RWPE2 (cell line): Measurements from ENCODE around the gene EZR.

Source experiments
- ATAC-seq: fragments of 200-7000 bp; cut with Tn5 transposase; 3 replicates; pipeline ENCODE4 v1.9.1; 2021; ENCODE audit warnings: low read depth
- DNase-seq: peaks from one replicate; pipeline ENCODE4 v3.0.0-alpha.2; 2020; ENCODE audit warnings: low spot score
- H3K27ac ChIP-seq: fragments of 450-650 bp; 2 replicates; pipeline ENCODE4 v1.5.1; 2017; ENCODE audit warnings: mild to moderate bottlenecking; ENCODE audit not compliant: poor library complexity, severe bottlenecking
- H3K27me3 ChIP-seq: fragments of 250-450 bp; sonication (Bioruptor Pico); 2 replicates; pipeline ENCODE4 v1.5.1; 2021; ENCODE audit warnings: mild to moderate bottlenecking, moderate library complexity; ENCODE audit not compliant: insufficient read depth, poor library complexity, severe bottlenecking
- H3K36me3 ChIP-seq: fragments of 250-450 bp; sonication (Bioruptor Pico); 2 replicates; pipeline ENCODE4 v1.5.1; 2020; ENCODE audit warnings: low read depth, mild to moderate bottlenecking, moderate library complexity
- H3K4me1 ChIP-seq: fragments of 250-450 bp; sonication (Bioruptor Pico); 2 replicates; pipeline ENCODE4 v1.5.1; 2021; ENCODE audit warnings: mild to moderate bottlenecking, moderate library complexity; ENCODE audit not compliant: insufficient read depth, poor library complexity, severe bottlenecking
- H3K4me3 ChIP-seq: fragments of 250-450 bp; sonication (Bioruptor Pico); 2 replicates; pipeline ENCODE4 v1.5.1; 2021; ENCODE audit warnings: mild to moderate bottlenecking, moderate library complexity; ENCODE audit not compliant: severe bottlenecking
- H3K9me3 ChIP-seq: fragments of 250-450 bp; sonication (Bioruptor Pico); 2 replicates; pipeline ENCODE4 v1.5.1; 2021; ENCODE audit warnings: mild to moderate bottlenecking, moderate library complexity; ENCODE audit not compliant: severe bottlenecking
- TF ChIP-seq, protein P1 (sequence below): fragments of 450-650 bp; IDR thresholded peaks from one replicate; pipeline ENCODE4 v1.5.1; 2017; ENCODE audit warnings: mild to moderate bottlenecking, moderate library complexity; ENCODE audit not compliant: poor library complexity, severe bottlenecking

Gene EZR

DNA sequence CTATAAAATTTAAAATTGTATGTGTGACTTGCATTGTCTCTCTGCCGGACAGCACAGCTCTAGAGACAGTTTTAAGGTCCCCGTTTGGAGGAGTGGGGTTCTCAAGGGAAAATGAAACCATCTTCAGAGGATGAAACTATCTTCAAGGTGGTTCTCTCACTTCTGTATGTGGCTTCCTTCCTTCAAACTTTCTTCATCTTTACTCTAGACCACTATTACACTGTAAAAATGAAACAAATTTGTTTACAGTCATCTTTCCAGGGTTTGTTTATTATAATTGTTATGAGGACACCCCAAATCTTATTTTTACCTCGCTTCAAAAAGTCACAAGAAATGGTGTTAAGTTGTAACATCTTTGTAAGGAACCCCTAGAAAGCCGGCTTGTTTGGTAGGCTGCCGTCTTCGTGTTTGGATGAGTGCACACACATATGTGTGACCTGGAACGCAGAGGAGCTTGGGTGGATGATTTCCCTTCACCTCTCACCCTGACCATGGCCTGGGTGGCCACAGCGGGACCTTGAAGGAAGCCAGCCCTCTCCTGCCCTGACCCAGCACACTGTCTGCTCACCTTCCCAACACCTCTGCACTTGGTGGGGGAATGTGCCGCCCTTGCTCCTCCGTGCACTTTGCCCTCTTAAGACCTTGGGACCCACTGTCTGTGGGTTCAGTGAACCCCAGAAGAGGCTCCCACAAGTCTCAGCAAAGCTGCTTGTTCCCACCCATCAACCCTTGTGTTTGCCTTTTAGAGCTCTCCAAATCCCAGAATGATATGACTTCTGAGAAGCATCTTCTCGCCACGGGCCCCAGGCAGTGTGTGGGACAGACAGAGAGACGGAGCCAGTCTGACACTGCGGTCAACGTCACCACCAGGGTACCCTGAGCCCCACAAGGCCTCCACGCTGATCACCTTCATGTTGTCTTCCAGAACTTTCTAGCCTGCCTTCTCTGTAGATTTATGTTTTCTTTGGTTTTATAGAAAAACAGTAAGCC is 101.5 kb downstream of the EZR start:
- no peak for DNase-seq
- Histone ChIP-seq H3K4me1 (peaks cover 27% of the 10 kb centered on the region), H3K27me3 (no peaks in the 10 kb centered on the region), H3K4me3 (no peak overlapping the region), H3K27ac (no peak overlapping the region), H3K36me3 (no peaks in the 10 kb centered on the region), H3K9me3 (no peaks in the 10 kb centered on the region)
- no peak for ATAC-seq
- TF ChIP-seq, protein P1, sequence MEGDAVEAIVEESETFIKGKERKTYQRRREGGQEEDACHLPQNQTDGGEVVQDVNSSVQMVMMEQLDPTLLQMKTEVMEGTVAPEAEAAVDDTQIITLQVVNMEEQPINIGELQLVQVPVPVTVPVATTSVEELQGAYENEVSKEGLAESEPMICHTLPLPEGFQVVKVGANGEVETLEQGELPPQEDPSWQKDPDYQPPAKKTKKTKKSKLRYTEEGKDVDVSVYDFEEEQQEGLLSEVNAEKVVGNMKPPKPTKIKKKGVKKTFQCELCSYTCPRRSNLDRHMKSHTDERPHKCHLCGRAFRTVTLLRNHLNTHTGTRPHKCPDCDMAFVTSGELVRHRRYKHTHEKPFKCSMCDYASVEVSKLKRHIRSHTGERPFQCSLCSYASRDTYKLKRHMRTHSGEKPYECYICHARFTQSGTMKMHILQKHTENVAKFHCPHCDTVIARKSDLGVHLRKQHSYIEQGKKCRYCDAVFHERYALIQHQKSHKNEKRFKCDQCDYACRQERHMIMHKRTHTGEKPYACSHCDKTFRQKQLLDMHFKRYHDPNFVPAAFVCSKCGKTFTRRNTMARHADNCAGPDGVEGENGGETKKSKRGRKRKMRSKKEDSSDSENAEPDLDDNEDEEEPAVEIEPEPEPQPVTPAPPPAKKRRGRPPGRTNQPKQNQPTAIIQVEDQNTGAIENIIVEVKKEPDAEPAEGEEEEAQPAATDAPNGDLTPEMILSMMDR, result no peak
